Astrocyte of the spinal cord (primary cell): Measurements from ENCODE around the gene DCPS.

ENCODE experiments used
- DNase-seq: peaks from one replicate; pipeline ENCODE4 v3.0.0; 2011; ENCODE audit warnings: low read depth, low spot score
- H3K4me3 ChIP-seq: 2 replicates; pipeline ENCODE4 v1.5.1; 2011; ENCODE audit warnings: low read depth, mild to moderate bottlenecking, low read length, moderate library complexity
- CTCF ChIP-seq: IDR thresholded peaks from 2 replicates; pipeline ENCODE4 v1.5.1; 2012; ENCODE audit warnings: low read depth, mild to moderate bottlenecking, low read length, inconsistent platforms
- in situ Hi-C: cut with HindIII; loops from 2 replicates; pipeline ENCODE4 v1.10.0; 2017; ENCODE audit warnings: low sequenced_read_pairs

The DCPS gene

DNA sequence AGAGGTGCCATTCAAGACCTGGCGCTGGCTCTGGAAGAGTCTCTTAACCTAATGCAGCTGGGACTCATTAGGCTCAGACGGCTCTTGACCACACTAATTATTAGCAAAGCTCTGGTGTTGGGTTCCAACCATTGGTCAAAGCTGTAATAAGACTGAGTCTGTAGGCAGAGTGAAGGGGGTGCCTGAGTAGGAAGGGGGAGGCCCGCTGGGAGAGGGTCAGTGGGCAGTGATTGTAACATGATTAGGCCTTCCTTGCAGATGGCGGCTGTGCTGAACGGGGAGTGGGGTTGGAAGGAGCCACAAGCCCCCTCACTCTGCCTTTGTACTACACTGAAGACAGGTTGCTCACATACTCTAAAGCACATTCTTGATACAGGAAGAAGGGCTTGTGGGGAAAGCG is 40.4 kb upstream of the DCPS start:
- no peak for DNase-seq
- H3K4me3 ChIP-seq, result no peak overlapping the region
- TF ChIP-seq CTCF, result no peak
- in situ Hi-C loops, result no loop called here

DNA sequence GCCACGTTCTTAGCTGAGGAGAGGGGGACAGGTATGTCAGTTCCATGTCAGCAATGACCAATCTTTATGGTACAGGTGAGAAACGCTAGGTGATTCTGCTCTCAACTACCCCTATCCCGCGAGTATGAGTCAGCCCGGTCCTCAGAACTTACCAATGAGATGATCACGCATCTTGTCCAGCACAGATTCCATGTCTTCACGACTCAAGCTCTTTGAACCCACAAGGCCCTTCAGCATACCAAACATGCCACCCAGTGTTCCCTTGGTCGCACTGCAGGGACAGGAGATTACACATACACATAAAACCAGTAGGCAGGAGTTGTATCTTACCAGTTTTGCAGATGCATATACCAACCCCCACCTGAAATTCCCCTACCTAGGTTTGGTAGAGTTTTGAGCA is 38.0 kb upstream of the DCPS start:
- no peak overlapping the region for H3K4me3 ChIP-seq
- no peak for TF ChIP-seq CTCF
- in situ Hi-C loops, result no loop called here
- no peak for DNase-seq

- DNase-seq, result no peak
- TF ChIP-seq CTCF, result no peak
- H3K4me3 ChIP-seq, result peak overlapping the region; percentile 79
- in situ Hi-C loops, result no loop called here
Observed at GRCh38 chr11:126267650-126268049, 36.2 kb upstream of the DCPS start.

GRCh38 chr11:126268361-126268707 is 35.5 kb upstream of the DCPS start:
- no peak for DNase-seq

DNA sequence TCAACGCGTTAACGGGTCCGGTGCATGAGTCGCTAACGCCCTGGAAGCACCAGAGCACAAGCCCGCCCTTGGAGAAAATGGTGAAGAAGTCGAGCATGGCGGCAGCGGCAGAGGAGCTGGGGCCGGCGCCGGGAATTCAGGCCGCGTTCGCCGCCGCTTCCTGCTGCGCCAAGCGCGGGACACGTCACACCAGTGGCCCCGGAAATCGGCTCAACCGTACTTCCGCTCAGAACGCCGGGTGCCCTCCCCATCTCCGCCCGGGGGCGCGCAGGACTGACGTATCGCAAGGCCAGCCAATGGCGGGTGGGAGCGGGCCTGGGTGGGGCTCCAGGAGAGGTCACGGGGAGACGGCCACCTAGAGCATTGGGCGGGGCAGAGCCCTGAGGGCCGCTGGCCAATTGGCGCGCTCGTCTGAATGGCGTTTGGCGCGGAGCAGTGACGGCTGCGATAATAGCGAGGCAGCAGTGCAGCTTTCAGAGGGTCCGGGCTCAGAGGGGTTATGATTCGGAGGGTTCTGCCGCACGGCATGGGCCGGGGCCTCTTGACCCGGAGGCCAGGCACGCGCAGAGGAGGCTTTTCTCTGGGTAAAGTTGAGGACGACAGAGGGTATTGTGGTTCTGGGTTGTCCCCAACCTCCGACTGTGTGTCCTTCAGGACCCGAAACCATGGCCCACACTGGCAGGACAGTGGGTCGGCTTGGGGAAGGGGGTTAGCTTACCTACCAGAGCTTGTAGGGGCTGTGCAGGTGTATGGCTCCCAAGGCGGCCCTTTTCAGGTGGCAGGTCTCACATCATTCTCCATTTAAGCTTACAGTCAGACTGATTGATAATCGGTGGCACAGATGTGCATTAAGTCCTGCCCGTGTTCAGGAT is 34.9 kb upstream of the DCPS start, which contains the start of the genes FOXRED1 and SRPRA:
TSS of gene FOXRED1 (plus strand) at position 447 of the 872 bp plus-strand sequence. CDS start at position 500, 53 bp downstream.
TSS of gene SRPRA (minus strand) at position 188 of the 872 bp plus-strand sequence. CDS start at position 97, 91 bp downstream.
- no peak for TF ChIP-seq CTCF

More at GRCh38 chr11:126268361-126268707, 35.5 kb upstream of the DCPS start:
- no peak for TF ChIP-seq CTCF
- H3K4me3 ChIP-seq, result peak overlapping the region; percentile 79
- in situ Hi-C loops, result no loop called here

GRCh38 chr11:126277322-126277721 is 26.5 kb upstream of the DCPS start:
- no peak for DNase-seq
- in situ Hi-C loops, result no loop called here
- H3K4me3 ChIP-seq, result no peak overlapping the region
- no peak for TF ChIP-seq CTCF

More for the DNA sequence above, 34.9 kb upstream of the DCPS start, which contains the start of the genes FOXRED1 and SRPRA:
- DNase-seq, result peak; percentile 100
- in situ Hi-C loops, result no loop called here
- H3K4me3 ChIP-seq, result peak within 1 kb of the TSS; percentile 79
